Right renal pelvis (tissue), 4 donors: ENCODE measurements around the gene COMMD1. TPM values are rescaled to one million over a fixed set of nuclear protein-coding genes. Genes with fewer than 3 reads are reported as not detected.
A peak's percentile ranks its signal among the peaks of the same experiment; 100 is the strongest.
"Not testable (repeated sequence)": the region's sequence is repeated elsewhere in the genome, so short reads cannot be mapped to it uniquely, and the experiment has no call there.

Experiments used
- DNase-seq, 4 donors: peaks; one replicate each; pipeline ENCODE4 v3.0.0-alpha.2; 2013; ENCODE audit warnings: low read depth in 4 of 4, low spot score in 3 of 4, missing footprints in 1 of 4
- polyA plus RNA-seq, 4 donors: library from polyadenylated mRNA; unstranded; fragments of 120-200 nt; gene quantifications; one replicate each; pipeline ENCODE4 v1.2.1, GENCODE V29; 2013; ENCODE audit not compliant: insufficient read length in 4 of 4

Gene COMMD1
- polyA plus RNA-seq, 4 donors: 56.6 to 79.8 (median 76.0) TPM

DNA sequence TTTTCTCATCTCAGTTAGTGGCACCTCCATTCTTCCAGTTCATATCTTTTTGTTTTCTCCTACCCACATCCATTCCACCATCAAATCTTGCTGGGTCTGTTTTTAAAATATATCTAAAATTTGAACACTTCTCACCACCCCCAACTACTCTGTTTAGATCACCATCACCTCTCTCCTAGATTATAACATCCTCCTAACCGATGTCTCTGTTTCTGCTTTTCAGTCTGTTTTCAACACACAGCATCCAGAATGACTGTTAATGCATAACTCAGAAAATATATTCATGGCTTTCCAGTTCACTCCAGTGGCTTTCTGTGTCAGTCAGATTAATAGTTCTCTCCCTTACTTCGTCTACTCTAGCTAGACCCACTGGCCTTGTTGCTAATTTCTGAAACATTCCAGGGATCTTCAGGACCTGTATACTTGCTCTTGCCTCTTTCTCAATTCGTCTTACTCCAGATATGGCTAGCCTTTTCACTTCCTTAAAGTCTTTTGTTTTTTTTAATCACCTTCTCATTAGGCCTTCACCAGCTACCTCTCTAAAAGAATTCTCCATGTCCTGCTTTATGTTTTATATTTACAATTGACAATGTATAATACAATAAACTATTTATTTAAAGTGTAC, 105.3 kb downstream of the COMMD1 start:
- DNase-seq: no peak

DNA sequence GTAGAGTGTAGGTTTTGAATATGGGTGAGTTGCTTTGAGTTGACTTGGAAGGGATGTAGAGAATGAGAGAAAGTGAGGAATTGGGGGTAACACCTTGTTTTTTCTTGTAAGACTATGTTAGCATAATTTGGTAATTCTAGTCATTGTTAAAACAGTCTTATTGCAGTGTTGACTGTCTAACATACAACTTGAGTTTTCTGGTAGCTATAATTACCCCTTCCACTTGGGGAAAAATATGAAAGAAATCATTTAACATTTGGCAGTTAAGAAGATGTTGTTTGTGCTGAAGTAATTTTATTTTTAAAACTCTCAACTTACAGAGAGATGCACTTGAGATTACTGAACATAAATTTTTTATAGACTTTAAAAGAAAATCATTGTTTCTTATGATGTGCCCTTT, 108.2 kb downstream of the COMMD1 start:
- DNase-seq: no peak

DNA sequence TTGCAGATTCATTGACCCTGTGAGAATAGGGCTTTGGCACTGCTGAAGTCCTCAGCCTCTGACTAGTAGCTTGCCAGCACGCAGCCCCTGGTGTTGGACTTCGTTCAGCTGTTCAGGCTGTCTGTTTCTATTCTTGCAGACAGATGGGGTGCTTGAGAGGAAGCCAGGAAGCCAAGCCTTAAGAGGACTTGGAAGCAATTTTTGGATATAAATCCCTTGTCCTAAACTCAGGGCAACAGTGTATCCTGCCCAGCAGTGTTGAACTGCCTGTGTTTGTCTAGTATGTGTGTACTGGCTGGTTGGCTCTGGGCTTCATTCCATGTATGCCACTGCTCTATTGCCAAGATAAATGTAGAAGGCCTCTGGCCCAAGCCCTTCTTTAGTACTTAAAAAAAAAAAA, 108.6 kb downstream of the COMMD1 start:
- DNase-seq: peak in 2 of 4 donors; percentile 18 to 29

DNA sequence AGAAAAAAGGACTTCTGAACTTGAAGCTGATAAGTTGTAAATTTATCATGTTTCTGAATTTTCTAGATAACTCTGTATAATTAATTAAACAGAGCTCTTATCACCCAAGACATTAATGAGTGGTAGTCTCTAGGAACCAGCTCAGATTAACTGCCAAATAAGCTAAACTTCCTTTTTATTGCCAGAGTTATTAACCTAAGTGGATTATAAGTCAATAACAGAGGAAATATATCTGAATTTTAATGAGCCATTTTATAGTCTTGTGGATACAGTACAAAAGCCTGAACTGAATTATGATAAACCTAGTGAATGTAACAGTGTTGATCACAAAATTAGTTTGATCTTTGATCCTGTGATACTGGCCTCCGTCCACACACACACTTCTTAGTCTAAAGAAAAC, 111.5 kb downstream of the COMMD1 start:
- no peak for DNase-seq

DNA sequence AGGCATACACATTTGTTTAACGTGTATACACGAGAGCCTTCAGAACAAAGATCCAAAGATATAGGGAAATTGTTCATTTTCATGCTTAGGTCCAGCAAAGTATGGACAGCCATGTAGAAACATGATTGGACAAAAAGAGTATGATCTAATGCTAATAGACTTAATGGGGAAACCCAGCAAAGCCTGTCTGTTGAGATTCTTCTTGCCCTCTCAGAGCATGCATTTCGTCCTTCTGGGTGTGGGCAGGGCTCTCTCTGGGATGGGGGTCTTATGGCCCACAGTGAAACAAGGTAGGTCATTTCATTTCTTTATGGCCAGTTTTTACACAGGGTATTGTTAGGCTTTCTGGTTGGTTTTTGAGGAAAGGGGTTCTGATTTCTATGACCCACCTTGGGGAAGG, 124.4 kb downstream of the COMMD1 start:
- DNase-seq: no peak

DNA sequence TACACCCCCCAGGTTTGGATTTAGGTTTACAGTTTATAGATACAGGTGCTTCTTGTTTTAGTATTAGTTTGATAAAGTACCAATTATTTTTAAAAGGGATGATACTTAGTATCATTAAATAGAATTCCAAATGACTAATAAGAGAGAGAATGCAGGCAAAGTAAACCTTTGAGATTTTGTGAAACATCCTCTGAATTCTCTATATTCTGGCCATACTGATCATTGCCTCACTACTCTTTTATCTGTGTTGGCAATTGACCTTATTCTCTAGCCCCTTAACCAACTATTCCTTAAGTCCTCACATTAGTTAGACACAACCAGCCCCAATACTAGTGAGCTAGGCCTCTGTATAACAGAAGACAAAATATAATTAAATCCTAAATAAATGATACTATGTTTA, 125.4 kb downstream of the COMMD1 start:
- no peak for DNase-seq

DNA sequence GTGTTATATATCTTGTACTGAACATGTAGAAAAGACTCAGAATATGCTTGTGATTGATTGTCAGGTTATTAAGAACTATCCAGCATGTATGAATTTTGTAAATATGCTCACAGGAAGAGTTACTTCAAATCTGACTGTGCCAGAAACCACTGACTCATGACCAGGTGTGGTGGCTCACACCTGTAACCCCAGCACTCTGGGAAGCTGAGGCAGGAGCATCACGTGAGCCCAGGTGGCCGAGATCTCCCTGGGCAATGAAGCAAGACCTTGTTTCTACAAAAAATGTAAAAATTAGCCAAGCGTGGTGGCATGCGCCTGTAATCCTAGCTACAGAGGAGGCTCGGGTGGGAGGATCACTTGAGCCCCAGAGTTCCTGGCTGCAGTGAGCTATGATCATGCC, 126.6 kb downstream of the COMMD1 start:
- no peak for DNase-seq

DNA sequence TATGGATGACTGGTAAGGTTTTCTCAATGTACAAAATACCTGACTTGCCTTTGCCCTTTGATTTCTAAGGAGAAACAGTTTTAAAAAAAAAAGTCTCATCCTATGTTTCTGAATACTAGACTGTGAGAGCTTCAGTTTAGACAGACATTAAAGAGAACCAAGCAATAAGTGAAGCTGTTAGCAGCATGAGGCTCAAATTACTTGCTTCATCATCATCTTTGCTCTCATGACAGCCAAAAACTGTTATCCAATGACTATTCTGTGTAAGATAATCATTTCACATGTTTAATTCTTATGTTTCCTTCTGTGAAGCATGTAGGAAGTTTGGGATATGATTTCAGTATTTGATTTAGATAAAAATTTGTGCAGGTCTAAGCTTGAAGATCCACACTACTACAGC, 129.2 kb downstream of the COMMD1 start:
- no peak for DNase-seq

DNA sequence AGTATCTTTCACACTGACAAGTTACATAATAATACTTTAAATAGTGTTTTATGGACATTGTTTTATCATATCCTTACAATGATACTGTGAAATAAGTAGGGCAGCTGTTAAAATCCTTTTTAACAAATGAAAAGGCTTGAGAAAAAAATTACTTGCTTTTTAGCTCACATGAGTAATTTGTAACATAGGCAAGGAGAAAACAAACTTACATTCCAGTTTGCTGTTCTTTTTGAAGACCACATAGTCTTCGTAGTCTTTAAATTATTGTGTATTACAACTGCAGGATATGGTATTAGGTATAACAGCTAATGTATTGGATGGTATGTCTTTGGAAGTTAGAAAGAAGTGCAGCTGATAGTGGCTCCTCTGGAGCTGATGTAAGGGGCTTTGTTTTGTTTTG, 130.8 kb downstream of the COMMD1 start:
- DNase-seq: no peak

DNA sequence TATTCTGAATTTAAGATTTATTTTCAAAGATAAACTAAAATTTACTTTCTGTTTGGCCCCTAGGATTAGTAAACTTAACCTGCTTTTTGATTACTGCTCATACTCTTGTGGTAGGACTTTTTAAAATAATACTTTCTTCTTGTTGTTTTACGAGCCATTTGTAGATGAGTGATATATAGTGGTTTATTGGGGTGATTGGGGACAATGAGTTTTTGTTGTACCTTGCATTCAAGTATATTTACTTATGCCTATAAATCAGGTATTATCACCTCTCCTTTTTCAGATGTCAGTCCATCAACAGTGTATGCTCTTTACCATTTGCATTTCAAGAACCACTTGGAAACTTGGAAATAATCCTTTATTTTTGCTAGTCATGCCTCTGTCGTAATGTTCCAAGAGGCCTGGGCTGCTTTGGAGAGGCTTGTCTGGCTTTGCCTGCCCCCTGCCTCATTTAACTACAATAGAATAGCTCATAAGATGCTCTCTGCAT, 131.3 kb downstream of the COMMD1 start:
- DNase-seq: no peak

DNA sequence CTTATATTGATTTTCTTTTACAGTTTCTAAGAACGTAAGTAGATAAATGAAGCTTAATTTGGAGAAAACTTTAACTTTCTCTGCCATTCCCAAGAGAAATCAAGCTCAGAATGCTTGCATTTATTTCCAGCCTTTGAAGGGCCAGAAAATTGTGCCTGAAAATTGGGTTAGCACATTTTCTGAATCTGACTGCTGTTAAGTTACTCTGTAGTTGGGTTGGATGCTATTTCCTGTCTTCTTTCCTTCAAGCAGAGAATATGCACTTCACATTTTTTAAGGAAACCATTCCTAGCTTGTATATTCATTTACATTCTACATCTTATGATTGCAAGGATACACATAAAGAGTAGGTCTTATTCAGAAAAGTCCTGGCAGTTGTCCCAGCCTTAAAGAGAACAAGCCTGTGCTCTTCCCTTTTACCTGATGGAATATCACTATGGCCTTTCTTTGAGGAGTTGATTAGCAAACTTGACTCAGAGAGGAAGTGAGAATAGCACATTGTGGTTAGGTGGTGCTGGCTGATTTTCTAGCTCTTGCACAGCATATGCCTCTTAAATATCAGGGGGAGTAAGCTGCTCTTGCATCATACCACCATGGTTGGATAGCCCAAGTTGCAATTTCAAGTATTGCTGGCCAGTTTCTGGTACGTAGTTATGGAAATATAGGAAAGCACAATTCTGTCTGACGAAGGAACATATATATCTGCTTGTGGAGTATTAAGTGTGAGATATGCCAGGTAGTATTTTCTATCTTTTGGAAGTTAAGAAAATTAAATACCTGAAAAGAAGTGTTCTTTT, 133.7 kb downstream of the COMMD1 start:
- DNase-seq: no peak

DNA sequence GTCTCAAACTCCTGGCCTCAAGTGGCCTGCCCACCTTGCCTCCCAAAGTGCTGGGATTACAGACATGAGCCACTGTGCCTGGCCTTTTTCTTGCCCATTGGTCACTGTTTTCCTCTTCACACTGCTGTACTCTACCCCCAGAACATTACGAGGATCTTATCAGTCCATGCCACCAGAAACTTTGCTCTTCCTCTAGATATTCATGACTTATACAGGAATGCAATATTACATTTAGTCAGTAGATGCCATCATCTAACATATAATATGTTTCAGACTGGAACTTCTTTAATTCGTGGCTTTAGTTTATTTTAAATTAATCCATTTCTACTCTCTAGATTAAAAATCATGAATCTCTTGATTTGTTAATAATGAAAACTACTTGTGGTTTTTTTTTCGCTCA, 135.5 kb downstream of the COMMD1 start:
- DNase-seq: no peak

DNA sequence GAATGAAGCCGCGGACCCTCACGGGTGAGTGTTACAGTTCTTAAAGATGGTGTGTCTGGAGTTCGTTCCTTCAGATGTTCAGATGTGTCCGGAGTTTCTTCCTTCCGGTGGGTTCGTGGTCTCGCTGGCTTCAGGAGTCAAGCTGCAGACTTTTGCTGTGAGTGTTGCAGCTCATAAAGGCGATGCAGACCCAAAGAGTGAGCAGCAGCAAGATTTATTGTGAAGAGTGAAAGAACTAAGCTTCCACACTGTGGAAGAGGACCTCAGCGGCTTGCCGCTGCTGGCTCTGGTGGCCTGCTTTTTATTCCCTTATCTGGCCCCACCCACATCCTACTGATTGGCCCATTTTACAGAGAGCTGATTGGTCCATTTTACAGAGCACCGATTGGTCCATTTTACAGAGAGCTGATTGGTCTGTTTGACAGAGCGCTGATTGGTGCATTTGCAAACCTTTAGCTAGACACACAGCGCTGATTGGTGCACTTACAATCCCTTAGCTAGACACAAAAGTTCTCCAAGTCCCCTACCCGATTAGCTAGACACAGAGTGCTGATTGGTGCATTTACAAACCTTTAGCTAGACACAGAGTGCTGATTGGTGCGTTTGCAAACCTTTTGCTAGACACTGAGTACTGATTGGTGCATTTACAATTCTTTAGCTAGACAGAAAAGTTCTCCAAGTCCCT, 136.4 kb downstream of the COMMD1 start:
- DNase-seq: not testable (repeated sequence)

DNA sequence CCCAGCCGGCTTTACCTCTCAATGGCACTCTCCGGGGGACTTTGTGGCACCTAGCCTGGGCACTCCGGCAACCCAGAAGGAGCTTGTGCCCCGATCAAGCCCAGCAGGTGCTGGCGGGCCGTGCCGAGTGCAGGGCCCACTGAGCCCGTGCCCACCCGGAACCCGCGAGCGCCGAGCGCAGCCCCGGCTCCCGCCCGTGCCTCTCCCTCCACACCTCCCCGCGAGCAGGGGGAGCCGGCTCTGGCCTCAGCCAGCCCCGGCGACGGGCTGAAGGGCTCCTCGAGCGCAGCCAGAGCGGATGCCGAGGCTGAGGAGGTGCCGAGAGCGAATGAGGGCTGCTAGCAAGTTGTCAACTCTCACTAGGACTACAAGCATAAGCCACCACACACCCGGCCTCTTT, 136.9 kb downstream of the COMMD1 start:
- DNase-seq: no peak

DNA sequence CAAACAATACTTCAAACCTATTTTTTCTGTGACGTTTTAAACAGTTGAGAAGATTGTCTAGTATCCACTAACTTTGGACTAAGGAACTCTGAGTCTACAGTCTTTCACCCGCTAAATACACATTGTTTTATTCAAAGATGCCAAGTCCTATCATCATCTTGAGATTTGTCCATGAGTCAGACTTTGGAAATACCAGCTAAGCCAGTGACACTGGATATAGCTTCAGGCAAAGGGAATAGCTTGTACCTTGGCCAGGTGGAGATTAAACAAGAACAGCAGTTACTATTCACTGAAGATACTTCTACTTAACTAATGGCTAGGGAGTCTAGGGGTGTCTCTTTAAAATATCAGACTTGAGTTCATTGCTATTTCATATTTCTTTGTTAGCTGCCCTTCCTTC, 137.5 kb downstream of the COMMD1 start:
- no peak for DNase-seq

DNA sequence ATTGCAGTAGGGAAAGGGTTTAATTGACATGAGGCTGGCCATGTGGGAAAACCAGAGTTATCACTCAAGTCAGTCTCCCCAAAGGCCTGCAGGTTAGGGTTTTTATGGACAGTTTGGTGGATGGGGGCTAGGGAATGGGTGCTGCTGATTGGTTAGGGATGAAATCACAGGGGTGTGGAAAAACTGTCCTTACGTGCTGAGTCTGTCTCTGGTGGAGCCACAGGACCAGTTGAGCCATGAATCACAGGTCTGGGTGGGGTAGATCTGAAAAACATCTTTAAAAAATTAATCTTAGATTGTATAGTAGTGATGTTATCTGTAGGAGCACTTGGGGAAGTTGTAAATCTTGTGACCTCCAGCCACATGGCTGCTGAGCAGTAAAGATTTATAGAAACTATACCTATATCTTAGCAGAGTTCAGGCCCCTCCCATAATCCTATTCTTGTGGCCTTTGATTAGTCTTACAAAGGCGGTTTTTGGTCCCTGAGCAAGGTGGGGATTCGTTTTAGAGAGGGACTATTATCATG, 139.6 kb downstream of the COMMD1 start:
- DNase-seq: no peak

DNA sequence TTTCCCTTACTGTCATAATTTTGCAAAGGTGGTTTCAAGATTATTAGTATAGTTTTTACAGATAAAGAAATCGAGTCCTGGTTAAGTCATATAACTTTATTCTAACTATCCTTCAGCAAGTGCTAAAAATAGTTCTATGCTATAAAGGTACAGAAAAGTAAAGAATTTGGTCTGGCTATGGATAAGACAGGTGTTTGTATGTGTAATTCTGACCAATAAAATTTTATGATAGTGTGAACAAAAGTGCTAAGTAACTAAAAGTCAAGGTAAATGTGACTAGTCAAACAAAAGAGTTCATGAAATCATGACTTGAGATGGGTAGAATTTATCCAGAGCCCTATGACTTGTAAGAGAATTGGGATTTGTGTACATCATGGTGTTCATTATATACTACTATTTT, 140.7 kb downstream of the COMMD1 start:
- DNase-seq: no peak

DNA sequence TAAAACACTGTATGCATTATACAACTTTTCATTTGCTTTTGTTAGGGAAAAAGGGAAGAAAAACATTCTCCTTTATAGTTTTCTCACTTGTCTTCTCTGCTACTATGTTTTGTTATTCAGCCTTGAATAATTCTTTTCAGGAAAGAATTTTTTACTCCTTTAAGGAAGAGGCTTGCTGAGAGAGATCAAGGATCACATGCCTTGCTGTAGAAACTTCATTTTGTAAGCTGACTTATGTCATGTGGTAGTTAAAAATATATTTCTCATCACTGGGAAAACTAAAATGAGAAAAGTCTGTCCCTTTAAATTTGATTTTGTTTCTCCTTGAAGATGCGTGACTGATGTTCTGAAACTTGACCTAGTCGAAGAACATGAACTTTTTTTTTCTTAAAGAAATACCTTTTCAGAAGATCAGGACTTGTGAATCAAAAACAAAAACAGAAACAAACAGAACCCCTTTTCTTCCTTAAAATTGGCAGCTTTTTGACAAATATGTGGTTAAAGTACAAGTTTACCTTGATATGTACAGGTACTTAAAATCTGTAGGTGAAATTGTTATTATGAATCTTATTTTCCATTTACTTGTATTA, 145.1 kb downstream of the COMMD1 start:
- DNase-seq: no peak

DNA sequence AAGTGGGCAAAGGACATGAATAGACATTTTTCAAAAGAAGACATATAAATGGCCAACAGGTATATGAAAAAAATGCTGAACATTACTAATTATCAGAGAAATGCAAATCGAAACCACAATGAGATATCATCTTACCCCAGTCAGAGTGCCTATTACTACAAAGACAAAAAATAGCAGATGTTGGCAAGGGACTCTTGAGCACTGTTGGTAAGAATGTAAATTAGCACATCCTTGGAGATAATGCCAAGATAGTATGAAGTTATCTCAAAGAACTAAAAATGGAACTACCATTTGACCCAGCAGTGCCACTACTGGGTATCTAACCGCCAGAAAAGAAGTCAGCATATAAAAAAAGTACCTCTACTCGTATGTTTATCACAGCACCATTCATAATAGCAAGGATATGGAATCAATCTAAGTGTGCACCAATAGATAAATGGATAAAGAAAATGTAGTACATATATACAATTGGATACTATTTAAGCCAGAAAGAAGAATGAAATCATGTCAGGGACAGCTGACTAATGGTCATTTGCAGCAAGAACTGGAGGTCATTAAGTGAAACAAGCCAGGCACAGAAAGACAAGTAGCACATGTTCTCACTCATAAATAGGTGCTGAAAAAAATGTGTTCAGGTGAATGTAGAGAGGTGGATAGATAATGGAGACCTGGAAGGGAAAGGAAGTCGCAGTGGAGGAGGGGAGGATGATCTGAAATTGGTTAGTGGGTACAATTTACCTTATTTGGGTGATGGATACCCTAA, 148.7 kb downstream of the COMMD1 start:
- DNase-seq: no peak

DNA sequence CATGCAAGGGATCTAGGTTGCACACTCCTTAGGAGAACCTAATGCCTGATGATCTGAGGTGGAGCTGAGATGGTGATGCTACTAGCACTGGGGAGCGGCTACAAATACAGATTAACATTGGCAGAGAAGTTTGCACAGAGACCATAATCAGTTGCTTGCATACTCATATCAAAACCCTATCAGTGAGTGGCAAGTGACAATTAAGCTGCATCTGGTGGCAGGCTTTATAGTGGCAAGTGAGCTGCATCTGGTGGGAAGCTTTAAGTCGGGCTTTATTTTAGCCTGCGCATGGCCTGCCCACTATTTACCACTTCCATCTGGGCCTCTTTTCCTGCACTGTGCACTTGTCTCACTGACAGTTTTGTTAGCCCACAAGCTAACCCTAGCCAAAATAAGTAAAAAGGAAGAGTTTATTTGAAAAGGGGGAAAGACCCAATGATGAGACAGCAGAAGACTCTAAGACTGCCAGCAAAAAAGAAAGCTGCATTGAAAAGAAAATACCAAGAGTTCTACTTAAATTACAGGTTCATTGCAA, 149.5 kb downstream of the COMMD1 start:
- DNase-seq: no peak
